Thymus (tissue), 11 donors: ENCODE data around the gene ENC1. TPM values are rescaled to one million over a fixed set of nuclear protein-coding genes. Genes with fewer than 3 reads are reported as not detected.
A peak's percentile ranks its signal among the peaks of the same experiment; 100 is the strongest.

ENCODE experiments used
- DNase-seq, 9 donors: peaks; one replicate each; pipeline ENCODE4 v3.0.0-alpha.2; 2013; ENCODE audit warnings: low spot score in 9 of 9, low read depth in 6 of 9, missing footprints in 1 of 9
- H3K27ac ChIP-seq, 2 donors: one replicate each; pipeline ENCODE4 v1.5.1; 2013; ENCODE audit warnings: control low read depth in 1 of 2, low read depth in 1 of 2, low read length in 1 of 2, mild to moderate bottlenecking in 1 of 2, moderate library complexity in 1 of 2
- H3K27me3 ChIP-seq, 2 donors: one replicate each; pipeline ENCODE4 v1.5.1; 2013; ENCODE audit warnings: low read length in 1 of 2; ENCODE audit not compliant: control insufficient read depth in 2 of 2, insufficient read depth in 1 of 2
- H3K36me3 ChIP-seq, 2 donors: one replicate each; pipeline ENCODE4 v1.5.1; 2013; ENCODE audit warnings: low read length in 1 of 2, mild to moderate bottlenecking in 1 of 2, moderate library complexity in 1 of 2; ENCODE audit not compliant: control insufficient read depth in 2 of 2, insufficient read depth in 2 of 2
- H3K4me1 ChIP-seq, 2 donors: one replicate each; pipeline ENCODE4 v1.5.1; 2013; ENCODE audit warnings: low read length in 2 of 2; ENCODE audit not compliant: control insufficient read depth in 2 of 2, insufficient read depth in 2 of 2
- H3K4me3 ChIP-seq, 2 donors: one replicate each; pipeline ENCODE4 v1.5.1; 2013; ENCODE audit warnings: low read length in 2 of 2, control low read depth in 1 of 2, mild to moderate bottlenecking in 1 of 2
- H3K9me3 ChIP-seq, 2 donors: one replicate each; pipeline ENCODE4 v1.5.1; 2013; ENCODE audit warnings: low read length in 1 of 2, mild to moderate bottlenecking in 1 of 2; ENCODE audit not compliant: control insufficient read depth in 2 of 2, insufficient read depth in 1 of 2
- WGBS: extraction: QIAGEN DNeasy Blood & Tissue Kit; methylation state at CpG from one replicate; pipeline ENCODE4 v1.1.7; 2013; 5-methylcytosine and 5-hydroxymethylcytosine counted together
- polyA plus RNA-seq: library from polyadenylated mRNA; stranded (reverse); fragments of 200-250 nt; gene quantifications from one replicate; pipeline ENCODE4 v1.2.3, GENCODE V29; 2013
- total RNA-seq: library from RNA; stranded (reverse); fragments of 120-200 nt; gene quantifications from one replicate; pipeline ENCODE4 v1.2.4, GENCODE V29; 2013
- donor health status: healthy.

Gene ENC1
- total and polyA plus RNA-seq, 2 donors: 5.9 to 8.4 TPM

- Histone ChIP-seq H3K27ac (no peak overlapping the region), H3K4me1 (no peaks in the 10 kb centered on the region), H3K27me3 (no peaks in the 10 kb centered on the region), H3K4me3 (no peak overlapping the region), H3K36me3 (no peaks in the 10 kb centered on the region), H3K9me3 (no peaks in the 10 kb centered on the region)
- 95% methylated on average over 6 of the region's 6 CpGs for WGBS
- no peak for DNase-seq
These were observed 51.1 kb downstream of the ENC1 start for GRCh38 chr5:74589204-74590056.

- no peak overlapping the region for H3K27ac ChIP-seq
- H3K4me1 ChIP-seq: no peaks in the 10 kb centered on the region
- H3K27me3 ChIP-seq: no peaks in the 10 kb centered on the region
- no peaks in the 10 kb centered on the region for H3K36me3 ChIP-seq
- 96% methylated on average over 3 of the region's 3 CpGs for WGBS
- H3K4me3 ChIP-seq: no peak overlapping the region
- no peaks in the 10 kb centered on the region for H3K9me3 ChIP-seq
- DNase-seq: no peak
These were observed 52.1 kb downstream of the ENC1 start for GRCh38 chr5:74588415-74588814.

- 68% methylated on average over 2 of the region's 2 CpGs for WGBS
- H3K36me3 ChIP-seq: no peaks in the 10 kb centered on the region
- DNase-seq: peak in 1 of 9 donors; percentile 10
- H3K4me1 ChIP-seq: no peaks in the 10 kb centered on the region
- no peaks in the 10 kb centered on the region for H3K27me3 ChIP-seq
- H3K4me3 ChIP-seq: no peak overlapping the region
- no peaks in the 10 kb centered on the region for H3K9me3 ChIP-seq
- H3K27ac ChIP-seq: no peak overlapping the region
These were observed 52.6 kb downstream of the ENC1 start for GRCh38 chr5:74587890-74588289.

- Histone ChIP-seq H3K4me3 (no peak overlapping the region), H3K27ac (no peak overlapping the region), H3K27me3 (no peaks in the 10 kb centered on the region), H3K9me3 (no peaks in the 10 kb centered on the region), H3K36me3 (no peaks in the 10 kb centered on the region), H3K4me1 (no peaks in the 10 kb centered on the region)
- WGBS: 95% methylated on average over 4 of the region's 4 CpGs
- no peak for DNase-seq
These were observed 53.2 kb downstream of the ENC1 start for GRCh38 chr5:74587300-74587699.

- 94% methylated on average over 1 of the region's 1 CpG for WGBS
- H3K27me3 ChIP-seq: no peaks in the 10 kb centered on the region
- no peak overlapping the region for H3K4me3 ChIP-seq
- H3K27ac ChIP-seq: no peak overlapping the region
- H3K36me3 ChIP-seq: no peaks in the 10 kb centered on the region
- DNase-seq: no peak
- no peaks in the 10 kb centered on the region for H3K9me3 ChIP-seq
- H3K4me1 ChIP-seq: no peaks in the 10 kb centered on the region
These were observed 53.7 kb downstream of the ENC1 start for GRCh38 chr5:74586856-74587255.

- H3K4me3 ChIP-seq: no peak overlapping the region
- no peaks in the 10 kb centered on the region for H3K9me3 ChIP-seq
- H3K4me1 ChIP-seq: peaks cover 0 to 18% of the 10 kb centered on the region in 2 donors
- no peak for DNase-seq
- H3K27ac ChIP-seq: no peak overlapping the region
- no peaks in the 10 kb centered on the region for H3K36me3 ChIP-seq
- 96% methylated on average over 4 of the region's 4 CpGs for WGBS
- no peaks in the 10 kb centered on the region for H3K27me3 ChIP-seq
These were observed 57.7 kb downstream of the ENC1 start for GRCh38 chr5:74582853-74583252.

- Histone ChIP-seq H3K4me1 (peaks cover 0 to 23% of the 10 kb centered on the region in 2 donors), H3K9me3 (no peaks in the 10 kb centered on the region), H3K27ac (no peak overlapping the region), H3K4me3 (no peak overlapping the region), H3K36me3 (no peaks in the 10 kb centered on the region), H3K27me3 (no peaks in the 10 kb centered on the region)
- DNase-seq: no peak
- 99% methylated on average over 4 of the region's 4 CpGs for WGBS
These were observed 58.6 kb downstream of the ENC1 start for GRCh38 chr5:74581988-74582365.

- Histone ChIP-seq H3K9me3 (no peaks in the 10 kb centered on the region), H3K27ac (no peak overlapping the region), H3K4me3 (no peak overlapping the region), H3K4me1 (peaks cover 0 to 35% of the 10 kb centered on the region in 2 donors), H3K27me3 (no peaks in the 10 kb centered on the region), H3K36me3 (no peaks in the 10 kb centered on the region)
- 96% methylated on average over 3 of the region's 3 CpGs for WGBS
- no peak for DNase-seq
These were observed 59.8 kb downstream of the ENC1 start for GRCh38 chr5:74580729-74581109.

GRCh38 chr5:74579215-74579614, 61.3 kb downstream of the ENC1 start:
- no peaks in the 10 kb centered on the region for H3K27me3 ChIP-seq
- DNase-seq: peak in 6 of 9 donors; percentile 20 to 79 (median 48)
- WGBS: 72% methylated on average over 9 of the region's 9 CpGs
- peak overlapping the region in 1 of 2 donors; percentile 61 for H3K27ac ChIP-seq
- no peaks in the 10 kb centered on the region for H3K9me3 ChIP-seq
- peaks cover 0 to 36% of the 10 kb centered on the region in 2 donors for H3K4me1 ChIP-seq
- no peak overlapping the region for H3K4me3 ChIP-seq
- H3K36me3 ChIP-seq: no peaks in the 10 kb centered on the region
